BE2C (cell line): ENCODE measurements around the gene IFNL4.
A peak's percentile ranks its signal among the peaks of the same experiment; 100 is the strongest.
"Not testable (repeated sequence)": the region's sequence is repeated elsewhere in the genome, so short reads cannot be mapped to it uniquely, and the experiment has no call there.

Source experiments
- DNase-seq: peaks from one replicate; pipeline ENCODE4 v3.0.0-alpha.2; 2020
- H3K27me3 ChIP-seq: fragments of 250-450 bp; sonication (Bioruptor Pico); 2 replicates; pipeline ENCODE4 v1.5.1; 2020; ENCODE audit warnings: mild to moderate bottlenecking
- H3K36me3 ChIP-seq: fragments of 250-450 bp; sonication (Bioruptor Pico); 2 replicates; pipeline ENCODE4 v1.5.1; 2020; ENCODE audit warnings: mild to moderate bottlenecking
- H3K4me1 ChIP-seq: fragments of 250-450 bp; sonication (Bioruptor Pico); 2 replicates; pipeline ENCODE4 v1.5.1; 2020
- H3K4me3 ChIP-seq: 2 replicates; pipeline ENCODE4 v1.5.1; 2011; ENCODE audit warnings: low read depth, low read length
- H3K9me3 ChIP-seq: fragments of 250-450 bp; sonication (Bioruptor Pico); 2 replicates; pipeline ENCODE4 v1.5.1; 2020
- CTCF ChIP-seq: IDR thresholded peaks from 2 replicates; pipeline ENCODE4 v1.5.1; 2012; ENCODE audit warnings: mild to moderate bottlenecking, low read depth, low read length

IFNL4 gene

GRCh38 chr19:39247701-39248664 is 673 bp downstream of the IFNL4 start:
- no peak for DNase-seq
- H3K4me3 ChIP-seq, result no peak overlapping the region

GRCh38 chr19:39246951-39247669 is 1.5 kb downstream of the IFNL4 start:
- no peaks in the 10 kb centered on the region for H3K4me1 ChIP-seq
- H3K36me3 ChIP-seq, result no peaks in the 10 kb centered on the region
- no peaks in the 10 kb centered on the region for H3K27me3 ChIP-seq
- peak; percentile 43 for DNase-seq
- H3K4me3 ChIP-seq, result no peak overlapping the region
- H3K9me3 ChIP-seq, result no peaks in the 10 kb centered on the region
- TF ChIP-seq CTCF, result no peak

More at GRCh38 chr19:39247701-39248664, 673 bp downstream of the IFNL4 start:
- Histone ChIP-seq H3K36me3 (no peaks in the 10 kb centered on the region), H3K27me3 (no peaks in the 10 kb centered on the region), H3K9me3 (no peaks in the 10 kb centered on the region), H3K4me1 (no peaks in the 10 kb centered on the region; the same call in 1 of the 2 replicates)
- TF ChIP-seq CTCF, result no peak

- not testable (repeated sequence) for H3K4me1 ChIP-seq, DNase-seq, H3K36me3 ChIP-seq, H3K27me3 ChIP-seq, H3K4me3 ChIP-seq, H3K9me3 ChIP-seq
Measured at GRCh38 chr19:39245166-39245565, 3.5 kb downstream of the IFNL4 start.

- H3K4me1 ChIP-seq, H3K36me3 ChIP-seq, H3K27me3 ChIP-seq, H3K9me3 ChIP-seq, H3K4me3 ChIP-seq, DNase-seq: not testable (repeated sequence)
Measured at GRCh38 chr19:39244410-39245100, 4.1 kb downstream of the IFNL4 start, which contains the start of gene IFNL3. Gene IFNL3, minus strand, starts transcription at chr19:39245006. Its CDS starts 39 bp downstream, at chr19:39244967.

GRCh38 chr19:39243741-39244140 is 4.9 kb downstream of the IFNL4 start:
- not testable (repeated sequence) for H3K4me3 ChIP-seq, H3K27me3 ChIP-seq, H3K9me3 ChIP-seq, DNase-seq, H3K4me1 ChIP-seq, H3K36me3 ChIP-seq

- no peak for TF ChIP-seq CTCF
- Histone ChIP-seq H3K4me3 (no peak overlapping the region), H3K4me1 (no peaks in the 10 kb centered on the region), H3K36me3 (no peaks in the 10 kb centered on the region), H3K27me3 (no peaks in the 10 kb centered on the region), H3K9me3 (no peaks in the 10 kb centered on the region)
- no peak for DNase-seq
Measured at GRCh38 chr19:39240421-39240820, 8.2 kb downstream of the IFNL4 start.

GRCh38 chr19:39238944-39239343 is 9.7 kb downstream of the IFNL4 start:
- Histone ChIP-seq H3K4me3 (no peak overlapping the region), H3K36me3 (no peaks in the 10 kb centered on the region), H3K9me3 (no peaks in the 10 kb centered on the region)

More at GRCh38 chr19:39238944-39239343, 9.7 kb downstream of the IFNL4 start:
- TF ChIP-seq CTCF, result no peak
- no peaks in the 10 kb centered on the region for H3K27me3 ChIP-seq
- DNase-seq, result no peak
- no peaks in the 10 kb centered on the region for H3K4me1 ChIP-seq
